B cell (primary cell): ENCODE results near the gene FABP3.

ENCODE experiments used
- CTCF ChIP-seq: fragments of 200-600 bp; IDR thresholded peaks from one replicate; pipeline ENCODE4 v1.8.0; 2022; ENCODE audit warnings: antibody characterized with exemption, mild to moderate bottlenecking
- EZH2 ChIP-seq: IDR thresholded peaks from 2 replicates; pipeline ENCODE4 v1.6.1; 2012; ENCODE audit warnings: borderline replicate concordance, low read depth, mild to moderate bottlenecking, moderate library complexity, low read length; ENCODE audit not compliant: insufficient read depth, poor library complexity, severe bottlenecking

GRCh38 chr1:31415658-31416057, 42.8 kb upstream of the FABP3 start:
- no peak for TF ChIP-seq CTCF
- no peak for TF ChIP-seq EZH2
